A549 (cell line): Measurements from ENCODE around the gene PGAP3.

Source experiments
- CBX2 ChIP-seq: fragments of 200-600 bp; sonication (generic); IDR thresholded peaks from 2 replicates; pipeline ENCODE4 v1.6.1; 2016; ENCODE audit warnings: low read depth, mild to moderate bottlenecking, borderline replicate concordance
- CTCF ChIP-seq: fragments of >200 bp; sonication (Bioruptor Twin); formaldehyde crosslinking; IDR thresholded peaks from 3 replicates; pipeline ENCODE4 v1.5.1; 2016
- ELK1 ChIP-seq: fragments of 150-350 bp; IDR thresholded peaks from 2 replicates; pipeline ENCODE4 v1.6.1; 2014; ENCODE audit warnings: low read depth, mild to moderate bottlenecking, low read length
- EP300 ChIP-seq, 2 experiments: fragments of >200 bp; sonication (Bioruptor Twin); formaldehyde crosslinking; IDR thresholded peaks; 2 replicates in 1 of 2; 3 replicates in 1 of 2; pipeline ENCODE4 v1.6.1; 2016 to 2017
- HDAC2 ChIP-seq: fragments of 200-600 bp; sonication (generic); IDR thresholded peaks from 2 replicates; pipeline ENCODE4 v1.6.1; 2016
- HOXA7 ChIP-seq: fragments of 250-450 bp; sonication (Bioruptor Pico); IDR thresholded peaks from 2 replicates; pipeline ENCODE4 v1.5.0; 2020; ENCODE audit warnings: mild to moderate bottlenecking, moderate library complexity
- MAFK ChIP-seq: fragments of 450-650 bp; IDR thresholded peaks from 2 replicates; pipeline ENCODE4 v1.6.1; 2014; ENCODE audit not compliant: partially characterized antibody
- MYC ChIP-seq: IDR thresholded peaks from 2 replicates; pipeline ENCODE4 v1.6.1; 2012; ENCODE audit warnings: mild to moderate bottlenecking, inconsistent platforms, low read length, improper control_type of control experiment, borderline replicate concordance
- NR3C1 ChIP-seq: fragments of >200 bp; sonication (Bioruptor Twin); formaldehyde crosslinking; IDR thresholded peaks from 3 replicates; pipeline ENCODE4 v1.6.1; 2017
- PBX3 ChIP-seq: IDR thresholded peaks from 2 replicates; pipeline ENCODE4 v1.6.1; 2012
- RARB ChIP-seq: fragments of 250-450 bp; sonication (Bioruptor Pico); IDR thresholded peaks from 2 replicates; pipeline ENCODE4 v1.8.0; 2021; ENCODE audit warnings: mild to moderate bottlenecking, moderate library complexity
- RFX5 ChIP-seq: fragments of 450-650 bp; IDR thresholded peaks from 2 replicates; pipeline ENCODE4 v1.7.1; 2014; ENCODE audit warnings: antibody characterized with exemption, mild to moderate bottlenecking, moderate library complexity
- SMC3 ChIP-seq: fragments of >200 bp; sonication (Bioruptor Twin); formaldehyde crosslinking; IDR thresholded peaks from 3 replicates; pipeline ENCODE4 v1.6.1; 2018; ENCODE audit warnings: inconsistent platforms

GRCh38 chr17:39653662-39654331 lies 34.1 kb downstream of the PGAP3 start:
- TF ChIP-seq CTCF (peak; percentile 90), EP300 (IDR thresholded peaks at IDR 0.05) (no peak), MYC (no peak), RARB (CRISPR knock-in tag) (no peak), HOXA7 (no peak), CBX2 (no peak), ELK1 (no peak), SMC3 (no peak; the same call in 1 of the 3 replicates), NR3C1 (no peak), PBX3 (no peak), RFX5 (no peak), MAFK (no peak), HDAC2 (no peak)
